CD14-positive monocyte (primary cell): ENCODE measurements around the gene LBR. TPM values are rescaled to one million over a fixed set of nuclear protein-coding genes. Genes with fewer than 3 reads are reported as not detected.
"Not testable (repeated sequence)": the region's sequence is repeated elsewhere in the genome, so short reads cannot be mapped to it uniquely, and the experiment has no call there.

Experiments used
- DNase-seq, 3 donors: peaks; one replicate each; pipeline ENCODE4 v3.0.0-alpha.2; 2011 to 2022
- H2AFZ ChIP-seq: 2 replicates; pipeline ENCODE4 v1.6.0; 2012; ENCODE audit warnings: mild to moderate bottlenecking, low read depth, low read length, inconsistent platforms; ENCODE audit not compliant: insufficient read depth, poor library complexity, severe bottlenecking
- H3K27ac ChIP-seq, 2 donors: 1 replicate in 1 of 2; 2 replicates in 1 of 2; pipeline ENCODE4 v1.5.1; 2012 to 2013; ENCODE audit warnings: low read length in 2 of 2, control low read depth in 1 of 2, inconsistent platforms in 1 of 2, low read depth in 1 of 2, mild to moderate bottlenecking in 1 of 2
- H3K27me3 ChIP-seq, 2 donors: one replicate each; pipeline versions ENCODE4 v1.6.0 to v1.6.1; 2011 to 2013; ENCODE audit warnings: low read length in 2 of 2; ENCODE audit not compliant: control insufficient read depth in 2 of 2, insufficient read depth in 2 of 2
- H3K36me3 ChIP-seq, 2 donors: replicated peaks in 1 of 2; 1 replicate in 1 of 2; 2 replicates in 1 of 2; pipeline versions ENCODE4 v1.5.1 to v1.6.1; 2012 to 2013; ENCODE audit warnings: low read length in 2 of 2, control low read depth in 1 of 2, inconsistent platforms in 1 of 2, mild to moderate bottlenecking in 1 of 2; ENCODE audit not compliant: insufficient read depth in 2 of 2, control insufficient read depth in 1 of 2
- H3K4me1 ChIP-seq, 2 donors: 1 replicate in 1 of 2; 2 replicates in 1 of 2; pipeline versions ENCODE4 v1.5.1 to v1.6.1; 2012 to 2013; ENCODE audit warnings: low read length in 2 of 2, control low read depth in 1 of 2, inconsistent platforms in 1 of 2, mild to moderate bottlenecking in 1 of 2, moderate library complexity in 1 of 2; ENCODE audit not compliant: insufficient read depth in 2 of 2, control insufficient read depth in 1 of 2
- H3K4me2 ChIP-seq: replicated peaks from 2 replicates; pipeline ENCODE3; 2012; ENCODE audit warnings: low read length, moderate library complexity, mild to moderate bottlenecking; ENCODE audit not compliant: poor library complexity, severe bottlenecking; ENCODE audit errors: extremely low read depth
- H3K4me3 ChIP-seq, 3 experiments: fragments of 200-600 bp in 1 of 3; sonication (generic) in 1 of 3; replicated peaks in 1 of 3; 1 replicate in 2 of 3; 2 replicates in 1 of 3; pipeline ENCODE4 v1.5.1; 2011 to 2013; ENCODE audit warnings: low read length in 3 of 3, mild to moderate bottlenecking in 3 of 3, control low read depth in 2 of 3, low read depth in 2 of 3, inconsistent platforms in 1 of 3, moderate library complexity in 1 of 3
- H3K79me2 ChIP-seq: 2 replicates; pipeline ENCODE4 v1.6.0; 2012; ENCODE audit warnings: mild to moderate bottlenecking, control low read depth, inconsistent platforms, low read length, moderate library complexity; ENCODE audit not compliant: insufficient read depth
- H3K9ac ChIP-seq: 2 replicates; pipeline ENCODE4 v1.6.0; 2017; ENCODE audit warnings: low read length, mild to moderate bottlenecking; ENCODE audit not compliant: insufficient read depth, poor library complexity, severe bottlenecking
- H3K9me3 ChIP-seq, 2 donors: replicated peaks in 1 of 2; 1 replicate in 1 of 2; 2 replicates in 1 of 2; pipeline versions ENCODE4 v1.5.1 to v1.6.1; 2012 to 2013; ENCODE audit warnings: low read length in 2 of 2, control low read depth in 1 of 2; ENCODE audit not compliant: control insufficient read depth in 1 of 2, insufficient read depth in 1 of 2
- H4K20me1 ChIP-seq: 2 replicates; pipeline ENCODE4 v1.6.0; 2012; ENCODE audit warnings: mild to moderate bottlenecking, low read length, control low read depth, moderate library complexity; ENCODE audit not compliant: insufficient read depth
- H3K27ac Mint-ChIP-seq, 7 donors: one replicate each; pipeline ENCODE4 v1.8.0; 2020; ENCODE audit warnings: mild to moderate bottlenecking in 7 of 7, mixed read lengths in 7 of 7, moderate library complexity in 6 of 7, inconsistent platforms in 2 of 7
- H3K27me3 Mint-ChIP-seq, 3 donors: one replicate each; pipeline ENCODE4 v1.8.0; 2021 to 2022; ENCODE audit warnings: low read depth in 3 of 3, mild to moderate bottlenecking in 3 of 3, mixed read lengths in 3 of 3, moderate library complexity in 3 of 3, inconsistent platforms in 1 of 3
- H3K36me3 Mint-ChIP-seq, 2 donors: one replicate each; pipeline ENCODE4 v1.8.0; 2020; ENCODE audit warnings: mixed read lengths in 2 of 2, inconsistent platforms in 1 of 2, mild to moderate bottlenecking in 1 of 2
- H3K4me1 Mint-ChIP-seq: one replicate; pipeline ENCODE4 v1.8.0; 2020; ENCODE audit warnings: mild to moderate bottlenecking, mixed read lengths
- H3K4me3 Mint-ChIP-seq, 2 donors: one replicate each; pipeline ENCODE4 v1.8.0; 2020; ENCODE audit warnings: mild to moderate bottlenecking in 2 of 2, mixed read lengths in 2 of 2, moderate library complexity in 1 of 2
- H3K9me3 Mint-ChIP-seq, 7 donors: one replicate each; pipeline ENCODE4 v1.8.0; 2020 to 2022; ENCODE audit warnings: mixed read lengths in 7 of 7, mild to moderate bottlenecking in 6 of 7, moderate library complexity in 6 of 7, inconsistent platforms in 2 of 7
- CTCF ChIP-seq: fragments of 200-600 bp; IDR thresholded peaks from one replicate; pipeline ENCODE4 v1.8.0; 2022; ENCODE audit warnings: antibody characterized with exemption, mild to moderate bottlenecking
- WGBS: methylation state at CpG from one replicate; pipeline ENCODE4 v1.1.5; 2013; ENCODE audit warnings: missing lambda C conversion rate; ENCODE audit not compliant: insufficient coverage; 5-methylcytosine and 5-hydroxymethylcytosine counted together
- intact Hi-C, 2 donors: fragments of 100-400 bp; cut with micrococcal nuclease; formaldehyde crosslinking; loops; one replicate each; pipeline versions ENCODE4 v1.15.0 to v1.15.1; 2023
- polyA plus RNA-seq, 3 donors: library from polyadenylated mRNA; depleted of rRNA in 1 of 3; unstranded in 2 of 3; stranded (reverse) in 1 of 3; fragments of 300-500 nt in 2 of 3; fragments of >200 nt in 1 of 3; fragmentation: Illumina TruSeq in 2 of 3; gene quantifications; 1 replicate in 2 of 3; 2 replicates in 1 of 3; pipeline ENCODE4 v1.2.3, GENCODE V29; 2012 to 2021

The LBR gene
- polyA plus RNA-seq, 3 donors = 31.8 to 125 (median 100) TPM

- H3K27ac ChIP-seq = no peak overlapping the region
- intact Hi-C loops = no loop called here
- no peak overlapping the region for H3K4me3 Mint-ChIP-seq
Observed at GRCh38 chr1:225388372-225388771, 39.5 kb downstream of the LBR start.

GRCh38 chr1:225386860-225387259 lies 41.0 kb downstream of the LBR start:
- H3K4me2 ChIP-seq, H2AFZ ChIP-seq, H3K36me3 ChIP-seq, DNase-seq, H3K4me3 Mint-ChIP-seq, H3K9ac ChIP-seq, H3K79me2 ChIP-seq, H3K9me3 ChIP-seq, H4K20me1 ChIP-seq, H3K4me1 ChIP-seq, H3K4me3 ChIP-seq, H3K4me1 Mint-ChIP-seq, H3K27ac ChIP-seq, H3K36me3 Mint-ChIP-seq, intact Hi-C loops, H3K27me3 Mint-ChIP-seq, H3K27me3 ChIP-seq, H3K9me3 Mint-ChIP-seq, H3K27ac Mint-ChIP-seq: not testable (repeated sequence)
- no CpG with 5 or more reads among the region's 3 CpGs for WGBS

More at GRCh38 chr1:225388372-225388771, 39.5 kb downstream of the LBR start:
- H3K36me3 Mint-ChIP-seq = peaks cover 0 to 3% of the 10 kb centered on the region in 2 donors
- Histone ChIP-seq H3K9ac (no peak overlapping the region), H3K36me3 (no peaks in the 10 kb centered on the region), H4K20me1 (no peaks in the 10 kb centered on the region), H2AFZ (no peak overlapping the region), H3K4me3 (no peak overlapping the region), H3K4me2 (no peak overlapping the region), H3K79me2 (no peaks in the 10 kb centered on the region), H3K27me3 (no peaks in the 10 kb centered on the region), H3K4me1 (no peaks in the 10 kb centered on the region), H3K9me3 (no peaks in the 10 kb centered on the region)
- H3K27ac Mint-ChIP-seq = no peak overlapping the region
- H3K4me1 Mint-ChIP-seq = no peaks in the 10 kb centered on the region
- peaks cover 0 to 1% (median 0%) of the 10 kb centered on the region in 7 donors for H3K9me3 Mint-ChIP-seq
- peaks cover 2 to 4% (median 3%) of the 10 kb centered on the region in 3 donors for H3K27me3 Mint-ChIP-seq
- no peak for TF ChIP-seq CTCF
- 56% methylated on average over 4 of the region's 4 CpGs for WGBS
- no peak for DNase-seq
